Testis (tissue), 2 donors: ENCODE results near the gene RCOR2.

Experiments
- CTCF ChIP-seq, 3 experiments: fragments of 450-650 bp in 2 of 3; fragments of 200-600 bp in 1 of 3; sonication (generic) in 1 of 3; IDR thresholded peaks; one replicate each; pipeline ENCODE4 v1.5.1; 2016 to 2019; ENCODE audit warnings: antibody characterized with exemption in 3 of 3, mild to moderate bottlenecking in 2 of 3, moderate library complexity in 1 of 3
- POLR2A ChIP-seq: fragments of 450-650 bp; IDR thresholded peaks from one replicate; pipeline ENCODE4 v1.6.1; 2017; ENCODE audit warnings: antibody characterized with exemption, mild to moderate bottlenecking, moderate library complexity

- TF ChIP-seq CTCF (IDR thresholded peaks at IDR 0.05) (no peak), POLR2A (no peak)
Measured at GRCh38 chr11:63918507-63919191, 1.7 kb upstream of the RCOR2 start.
